Limb (tissue), 2 donors: ENCODE data around the gene RNF114.
A peak's percentile ranks its signal among the peaks of the same experiment; 100 is the strongest.
"Not testable (repeated sequence)": the region's sequence is repeated elsewhere in the genome, so short reads cannot be mapped to it uniquely, and the experiment has no call there.

Experiments used
- DNase-seq, 2 donors: peaks; one replicate each; pipeline ENCODE4 v3.0.0-alpha.2; 2016; ENCODE audit errors: extremely low spot score in 2 of 2

The RNF114 gene

GRCh38 chr20:49936153-49937026 lies at the start of gene RNF114:
TSS of gene RNF114 (plus strand) at chr20:49936397. CDS start at chr20:49936413, 16 bp downstream.
- peak; percentile 93 to 98 for DNase-seq

GRCh38 chr20:49886571-49887213 lies 49.5 kb upstream of the RNF114 start:
- DNase-seq, result no peak

GRCh38 chr20:49887251-49888211 lies 48.7 kb upstream of the RNF114 start:
- DNase-seq, result no peak

GRCh38 chr20:49888212-49889000 lies 47.8 kb upstream of the RNF114 start:
- DNase-seq, result peak; percentile 55 to 83

GRCh38 chr20:49889001-49889934 lies 46.9 kb upstream of the RNF114 start:
- DNase-seq, result no peak

- no peak for DNase-seq
Measured at GRCh38 chr20:49889935-49890333, 46.3 kb upstream of the RNF114 start.

GRCh38 chr20:49890471-49891361 lies 45.5 kb upstream of the RNF114 start:
- peak in 1 of 2 donors; percentile 70 for DNase-seq

GRCh38 chr20:49891476-49892110 lies 44.6 kb upstream of the RNF114 start:
- no peak for DNase-seq

- no peak for DNase-seq
Measured at GRCh38 chr20:49892260-49892659, 43.9 kb upstream of the RNF114 start.

- DNase-seq, result no peak
Measured at GRCh38 chr20:49892817-49893216, 43.4 kb upstream of the RNF114 start.

GRCh38 chr20:49893242-49894072 lies 42.7 kb upstream of the RNF114 start:
- DNase-seq, result no peak

- DNase-seq, result no peak
Measured at GRCh38 chr20:49894073-49894470, 42.1 kb upstream of the RNF114 start.

GRCh38 chr20:49895474-49896093 lies 40.6 kb upstream of the RNF114 start:
- DNase-seq, result not testable (repeated sequence)

- no peak for DNase-seq
Measured at GRCh38 chr20:49896204-49896603, 40.0 kb upstream of the RNF114 start.

GRCh38 chr20:49899541-49900383 lies 36.4 kb upstream of the RNF114 start:
- no peak for DNase-seq

- no peak for DNase-seq
Measured at GRCh38 chr20:49901588-49901987, 34.6 kb upstream of the RNF114 start.
